Endothelial cell of umbilical vein (primary cell): ENCODE data around the gene SCN11A. TPM values are rescaled to one million over a fixed set of nuclear protein-coding genes. Genes with fewer than 3 reads are reported as not detected.

Experiments used
- BruUV-seq: library from RNA; stranded (reverse); fragments of 400-500 nt; replicated peaks from 2 replicates; lab custom pipeline; 2021; lab: Mats Ljungman, UMichigan
- CTCF ChIA-PET: fragments of 300-600, 350-600 bp; sonication (Branson Sonifier 250); formaldehyde crosslinking; loops from one replicate; lab custom pipeline; 2021; ENCODE audit warnings: antibody characterized with exemption, inconsistent platforms; lab: Charles Lee
- POLR2A ChIA-PET: fragments of 300-600, 350-600 bp; sonication (Branson Sonifier 250); formaldehyde crosslinking; loops from one replicate; lab custom pipeline; 2021; ENCODE audit warnings: antibody characterized with exemption, inconsistent platforms; lab: Charles Lee
- DNase-seq: peaks from one replicate; pipeline ENCODE4 v3.0.0-alpha.2; 2011; ENCODE audit warnings: low read depth, low spot score
- FAIRE-seq: peaks from 2 replicates; lab custom pipeline; 2011; peaks lifted over from hg19 to GRCh38; lab: Jason Lieb, UNC
- H2AFZ ChIP-seq: 2 replicates; pipeline ENCODE4 v1.6.0; 2012; ENCODE audit warnings: low read depth, low read length, control low read depth, inconsistent platforms
- H3K27ac ChIP-seq: 2 replicates; pipeline ENCODE4 v1.5.1; 2011; ENCODE audit warnings: low read depth, mild to moderate bottlenecking, control low read depth, low read length, moderate library complexity; ENCODE audit not compliant: insufficient read depth
- H3K27me3 ChIP-seq, 2 experiments: 2 replicates each; pipeline versions ENCODE4 v1.6.0 to v1.6.1; 2011; ENCODE audit warnings: low read length in 2 of 2, mixed read lengths in 1 of 2; ENCODE audit not compliant: control insufficient read depth in 2 of 2, insufficient read depth in 2 of 2
- H3K36me3 ChIP-seq, 2 experiments: 2 replicates in 1 of 2; 3 replicates in 1 of 2; pipeline ENCODE4 v1.5.1; 2011; ENCODE audit warnings: low read length in 2 of 2, mild to moderate bottlenecking in 1 of 2, moderate library complexity in 1 of 2; ENCODE audit not compliant: control insufficient read depth in 2 of 2, insufficient read depth in 2 of 2; ENCODE audit errors: extremely low read depth in 1 of 2
- H3K4me1 ChIP-seq: 3 replicates; pipeline ENCODE4 v1.5.1; 2011; ENCODE audit warnings: mild to moderate bottlenecking, low read length; ENCODE audit not compliant: control insufficient read depth, insufficient read depth; ENCODE audit errors: extremely low read depth
- H3K4me2 ChIP-seq: 2 replicates; pipeline ENCODE4 v1.6.1; 2011; ENCODE audit warnings: low read length, control low read depth, mixed read lengths; ENCODE audit not compliant: insufficient read depth
- H3K4me3 ChIP-seq, 3 experiments: fragments of 200-600 bp in 1 of 3; sonication (generic), shearing (Covaris generic) in 1 of 3; replicated peaks in 1 of 3; 2 replicates each; pipeline ENCODE4 v1.5.1; 2011 to 2016; ENCODE audit warnings: control low read depth in 3 of 3, low read length in 3 of 3, mild to moderate bottlenecking in 2 of 3, inconsistent platforms in 1 of 3, low read depth in 1 of 3, moderate library complexity in 1 of 3; ENCODE audit not compliant: insufficient read depth in 1 of 3
- H3K79me2 ChIP-seq: 2 replicates; pipeline ENCODE4 v1.6.0; 2012; ENCODE audit warnings: low read length, inconsistent platforms; ENCODE audit not compliant: control insufficient read depth, insufficient read depth
- H3K9ac ChIP-seq: replicated peaks from 2 replicates; pipeline ENCODE3; 2011; ENCODE audit warnings: low read length, control low read depth; ENCODE audit not compliant: insufficient read depth; ENCODE audit errors: extremely low read depth
- H3K9me1 ChIP-seq: replicated peaks from 3 replicates; pipeline ENCODE4 v1.6.0; 2011; ENCODE audit warnings: mild to moderate bottlenecking, low read length; ENCODE audit not compliant: control insufficient read depth, insufficient read depth; ENCODE audit errors: extremely low read depth
- H3K9me3 ChIP-seq: replicated peaks from 2 replicates; pipeline ENCODE4 v1.5.1; 2012; ENCODE audit warnings: low read length, inconsistent platforms; ENCODE audit not compliant: control insufficient read depth, insufficient read depth
- H4K20me1 ChIP-seq: replicated peaks from 2 replicates; pipeline ENCODE3; 2011; ENCODE audit warnings: mild to moderate bottlenecking, low read length; ENCODE audit not compliant: control insufficient read depth, insufficient read depth; ENCODE audit errors: extremely low read depth
- CTCF ChIP-seq, 2 donors: IDR thresholded peaks; 1 replicate in 1 of 2; 2 replicates in 1 of 2; pipeline ENCODE4 v1.5.1; 2011; ENCODE audit warnings: low read length in 2 of 2, mild to moderate bottlenecking in 2 of 2, moderate library complexity in 2 of 2, control low read depth in 1 of 2, inconsistent platforms in 1 of 2, low read depth in 1 of 2; ENCODE audit not compliant: insufficient read depth in 1 of 2; ENCODE audit errors: extremely low read depth in 1 of 2
- EZH2 ChIP-seq: IDR thresholded peaks from 2 replicates; pipeline ENCODE4 v1.6.1; 2012; ENCODE audit warnings: borderline replicate concordance, low read depth, mild to moderate bottlenecking, moderate library complexity, low read length, inconsistent platforms; ENCODE audit not compliant: severe bottlenecking
- FOS ChIP-seq: IDR thresholded peaks from 2 replicates; pipeline ENCODE4 v1.6.1; 2011; ENCODE audit warnings: mild to moderate bottlenecking, low read length, moderate library complexity, borderline replicate concordance; ENCODE audit not compliant: insufficient read depth
- GATA2 ChIP-seq: IDR thresholded peaks from 2 replicates; pipeline ENCODE4 v1.7.0; 2011; ENCODE audit warnings: low read depth, mild to moderate bottlenecking, moderate library complexity, mixed read lengths, low read length; ENCODE audit not compliant: insufficient read length, insufficient read depth
- JUN ChIP-seq: IDR thresholded peaks from 2 replicates; pipeline ENCODE4 v1.6.1; 2011; ENCODE audit warnings: borderline replicate concordance, low read depth; ENCODE audit not compliant: insufficient read length, insufficient read depth
- MAX ChIP-seq: IDR thresholded peaks from 2 replicates; pipeline ENCODE4 v1.6.1; 2011; ENCODE audit not compliant: insufficient read depth, insufficient read length
- MYC ChIP-seq: IDR thresholded peaks from one replicate; pipeline ENCODE4 v1.6.1; 2011; ENCODE audit warnings: mild to moderate bottlenecking, low read depth, low read length
- POLR2A ChIP-seq: IDR thresholded peaks from 2 replicates; pipeline ENCODE4 v1.6.1; 2012; ENCODE audit warnings: low read depth, mild to moderate bottlenecking, control low read depth, low read length
- POLR2AphosphoS5 ChIP-seq: IDR thresholded peaks from 2 replicates; pipeline ENCODE4 v1.6.1; 2012; ENCODE audit warnings: low read depth, mild to moderate bottlenecking, control low read depth, low read length, moderate library complexity; ENCODE audit not compliant: insufficient read depth
- dilution Hi-C: fragments of 300-500 bp; cut with MboI; formaldehyde crosslinking; loops from one replicate; pipeline ENCODE4 v1.15.0; 2019; ENCODE audit warnings: low sequenced_read_pairs; ENCODE audit not compliant: extremely low pct_ligation_motif_present
- intact Hi-C: fragments of 100-400 bp; cut with micrococcal nuclease; formaldehyde crosslinking; loops from one replicate; pipeline ENCODE4 v1.10.0; 2022
- polyA plus RNA-seq, 4 experiments: library from polyadenylated mRNA; depleted of rRNA in 3 of 4; stranded (reverse) in 3 of 4; unstranded in 1 of 4; fragments of >200 nt; gene quantifications; 2 replicates each; pipeline versions ENCODE4 v1.2.1 to v1.2.3, GENCODE V29; 2011 to 2012; ENCODE audit warnings: missing spikeins in 1 of 4
- total RNA-seq: library from RNA; stranded (reverse); gene quantifications from 2 replicates; pipeline ENCODE4 v1.2.3, GENCODE V29; 2021

SCN11A gene
- total and polyA plus RNA-seq, 2 donors (not counting 3 experiments of a cell fraction or from before 2014, with no cell fraction given), result 0.06 to 0.07 TPM

- H3K36me3 ChIP-seq, result peaks cover 4 to 9% of the 10 kb centered on the region in 2 experiments
- H3K27me3 ChIP-seq, result no peaks in the 10 kb centered on the region
- H2AFZ ChIP-seq, result no peak overlapping the region
- H3K9me3 ChIP-seq, result no peaks in the 10 kb centered on the region
- H3K9me1 ChIP-seq, result no peaks in the 10 kb centered on the region
- no peaks in the 10 kb centered on the region for H3K4me1 ChIP-seq
- CTCF ChIA-PET, result interaction anchor here (1.5 to 3.4 kb wide), 2 partner anchors 202 to 205 kb away, joined by 4 to 18 read pairs; no protein-coding TSS in a partner anchor
- dilution Hi-C loops, result no loop called here
- no TSS peak for BruUV-seq
- FAIRE-seq (no peak), DNase-seq (no peak)
- H3K4me3 ChIP-seq, result no peak overlapping the region
- no peaks in the 10 kb centered on the region for H4K20me1 ChIP-seq
- no peak overlapping the region for H3K4me2 ChIP-seq
- no peaks in the 10 kb centered on the region for H3K79me2 ChIP-seq
- intact Hi-C loops, result no loop called here
- no peak for TF ChIP-seq MYC
- no peak for TF ChIP-seq MAX
- TF ChIP-seq JUN, result no peak
- no peak for TF ChIP-seq FOS
- no peak for TF ChIP-seq POLR2A
- no peak for TF ChIP-seq EZH2
- TF ChIP-seq GATA2, result no peak
- TF ChIP-seq POLR2AphosphoS5, result no peak
- TF ChIP-seq CTCF (IDR thresholded peaks at IDR 0.05; ENCODE audit: extremely low read depth in 1 of 2, insufficient read depth in 1 of 2, low read depth in 1 of 2, low read length in 2 of 2), result no peak
- POLR2A ChIA-PET, result no interaction called here
- no peak overlapping the region for H3K9ac ChIP-seq
- H3K27ac ChIP-seq, result no peak overlapping the region
Observed at GRCh38 chr3:39086144-39086543, 34.4 kb upstream of the SCN11A start.
